ENCODE measurements around the gene CXCR1. TPM values are rescaled to one million over a fixed set of nuclear protein-coding genes. Genes with fewer than 3 reads are reported as not detected.

CXCR1 gene
- total and polyA plus RNA-seq, 9 of the 15 experiments (the other 6 are each of a cell fraction or from before 2014, with no cell fraction given), result not detected

GRCh38 chr2:218172845-218173244 lies 6.1 kb upstream of the CXCR1 start:
- H4K20me1 ChIP-seq (replicated peaks; ENCODE audit: control insufficient read depth, insufficient read depth, low read length), result no peaks in the 10 kb centered on the region
- BruUV-seq (replicated peaks), result no TSS peak
- H3K27me3 ChIP-seq (ENCODE audit: control insufficient read depth in 2 of 2, insufficient read depth in 2 of 2, low read length in 2 of 2), result no peaks in the 10 kb centered on the region
- H3K27ac ChIP-seq (ENCODE audit: extremely low read depth, low read depth, low read length), result no peak overlapping the region
- no peaks in the 10 kb centered on the region for H3K79me2 ChIP-seq (ENCODE audit: control insufficient read depth, insufficient read depth, low read length)
- 0% methylated on average over 2 of the region's 2 CpGs for WGBS (ENCODE audit: insufficient coverage, low coverage, missing lambda C conversion rate)
- H3K9ac ChIP-seq (ENCODE audit: insufficient read depth in 1 of 2, low read depth in 2 of 2, low read length in 2 of 2), result no peak overlapping the region
- FAIRE-seq (no peak), DNase-seq (ENCODE audit: extremely low read depth in 1 of 4, low spot score in 3 of 4) (no peak), ATAC-seq (no peak)
- ChIA-PET POLR2A (interaction anchor here (0.5 to 0.6 kb wide), 3 partner anchors 10 to 414 kb away, joined by 3 to 4 read pairs (median 3); no protein-coding TSS in a partner anchor), CTCF (ENCODE audit: low intra/inter-chr PET ratio) (no interaction called here)
- no peaks in the 10 kb centered on the region; a peak in 1 of 5 replicates for H3K4me1 ChIP-seq (replicated peaks in 1 of 2; ENCODE audit: control insufficient read depth in 2 of 2, insufficient read depth in 2 of 2, low read length in 2 of 2)
- no peak overlapping the region for H3K4me3 ChIP-seq
- no peaks in the 10 kb centered on the region for H3K36me3 ChIP-seq (ENCODE audit: control insufficient read depth, insufficient read depth, low read length)
- H3K9me3 ChIP-seq (replicated peaks; ENCODE audit: control insufficient read depth, insufficient read depth, low read depth, low read length), result no peaks in the 10 kb centered on the region
- H2AFZ ChIP-seq (ENCODE audit: low read depth, low read length), result no peak overlapping the region
- in situ Hi-C loops (cut with MboI), result no loop called here
- no peak overlapping the region for H3K4me2 ChIP-seq (ENCODE audit: insufficient read depth, low read length)
- H3K9me1 ChIP-seq (ENCODE audit: control insufficient read depth, insufficient read depth, low read length), result no peaks in the 10 kb centered on the region
- intact Hi-C loops (cut with micrococcal nuclease), result no loop called here
- TF ChIP-seq SAP30 (IDR thresholded peaks at IDR 0.05; ENCODE audit: borderline replicate concordance, insufficient read depth, low read depth, low read length, poor library complexity, severe bottlenecking), result no peak
- TF ChIP-seq ETS1 (conservative IDR thresholded peaks at IDR 0.05; ENCODE audit: control insufficient read depth, low read depth, low read length), result no peak
- TF ChIP-seq ZNF780A (CRISPR knock-in tag; IDR thresholded peaks at IDR 0.05), result no peak
- no peak for TF ChIP-seq BCOR (IDR thresholded peaks at IDR 0.05)
- no peak for TF ChIP-seq ZC3H4 (CRISPR knock-in tag; IDR thresholded peaks at IDR 0.05; ENCODE audit: borderline replicate concordance)
- no peak for TF ChIP-seq ZNF551 (CRISPR knock-in tag; IDR thresholded peaks at IDR 0.05)
- TF ChIP-seq HES1 (IDR thresholded peaks at IDR 0.05; ENCODE audit: low read depth), result no peak
- TF ChIP-seq, protein P1, sequence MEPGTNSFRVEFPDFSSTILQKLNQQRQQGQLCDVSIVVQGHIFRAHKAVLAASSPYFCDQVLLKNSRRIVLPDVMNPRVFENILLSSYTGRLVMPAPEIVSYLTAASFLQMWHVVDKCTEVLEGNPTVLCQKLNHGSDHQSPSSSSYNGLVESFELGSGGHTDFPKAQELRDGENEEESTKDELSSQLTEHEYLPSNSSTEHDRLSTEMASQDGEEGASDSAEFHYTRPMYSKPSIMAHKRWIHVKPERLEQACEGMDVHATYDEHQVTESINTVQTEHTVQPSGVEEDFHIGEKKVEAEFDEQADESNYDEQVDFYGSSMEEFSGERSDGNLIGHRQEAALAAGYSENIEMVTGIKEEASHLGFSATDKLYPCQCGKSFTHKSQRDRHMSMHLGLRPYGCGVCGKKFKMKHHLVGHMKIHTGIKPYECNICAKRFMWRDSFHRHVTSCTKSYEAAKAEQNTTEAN (CRISPR knock-in tag; IDR thresholded peaks at IDR 0.05), result no peak
- TF ChIP-seq ZNF347 (CRISPR knock-in tag; IDR thresholded peaks at IDR 0.05; ENCODE audit: low read depth), result no peak
- TF ChIP-seq PTRF (tag; IDR thresholded peaks at IDR 0.05), result no peak
- no peak for TF ChIP-seq BRD4 (IDR thresholded peaks at IDR 0.05)
- no peak for TF ChIP-seq ZKSCAN3 (CRISPR knock-in tag; IDR thresholded peaks at IDR 0.05)
- no peak for TF ChIP-seq PBX2 (CRISPR knock-in tag; IDR thresholded peaks at IDR 0.05; ENCODE audit: low read depth)
- TF ChIP-seq PBX2 (tag; conservative IDR thresholded peaks at IDR 0.05; ENCODE audit: low read depth), result no peak
- no peak for TF ChIP-seq HNRNPH1 (optimal IDR thresholded peaks at IDR 0.05; ENCODE audit: low read depth, low read length)
- TF ChIP-seq, protein P2, sequence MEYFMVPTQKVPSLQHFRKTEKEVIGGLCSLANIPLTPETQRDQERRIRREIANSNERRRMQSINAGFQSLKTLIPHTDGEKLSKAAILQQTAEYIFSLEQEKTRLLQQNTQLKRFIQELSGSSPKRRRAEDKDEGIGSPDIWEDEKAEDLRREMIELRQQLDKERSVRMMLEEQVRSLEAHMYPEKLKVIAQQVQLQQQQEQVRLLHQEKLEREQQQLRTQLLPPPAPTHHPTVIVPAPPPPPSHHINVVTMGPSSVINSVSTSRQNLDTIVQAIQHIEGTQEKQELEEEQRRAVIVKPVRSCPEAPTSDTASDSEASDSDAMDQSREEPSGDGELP (CRISPR knock-in tag; IDR thresholded peaks at IDR 0.05; ENCODE audit: borderline replicate concordance), result no peak
- no peak for TF ChIP-seq MTA1 (IDR thresholded peaks at IDR 0.05; ENCODE audit: borderline replicate concordance)
